ENCODE results near the gene TAF3.

Gene TAF3

DNA sequence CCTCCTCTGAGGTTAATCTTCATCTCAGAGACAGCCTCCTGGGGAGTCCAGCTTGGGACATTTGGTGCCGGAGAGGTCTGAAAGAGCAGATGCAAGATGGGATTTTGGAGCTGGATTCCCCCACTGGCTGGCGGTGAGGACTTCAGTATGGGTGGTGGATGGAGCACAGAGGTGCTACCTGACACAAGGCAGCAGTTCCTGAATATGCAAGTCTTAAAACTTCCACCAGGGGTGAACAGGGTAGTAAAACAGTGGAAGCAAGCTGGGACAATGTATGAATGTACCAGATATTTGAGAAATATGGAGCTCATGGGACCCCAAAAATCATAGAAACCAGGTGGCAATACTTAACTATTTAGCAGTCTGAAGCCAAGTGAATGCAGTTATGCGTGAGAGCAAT lies 4.8 kb upstream of the TAF3 start:
- DNase-seq = no peak

DNA sequence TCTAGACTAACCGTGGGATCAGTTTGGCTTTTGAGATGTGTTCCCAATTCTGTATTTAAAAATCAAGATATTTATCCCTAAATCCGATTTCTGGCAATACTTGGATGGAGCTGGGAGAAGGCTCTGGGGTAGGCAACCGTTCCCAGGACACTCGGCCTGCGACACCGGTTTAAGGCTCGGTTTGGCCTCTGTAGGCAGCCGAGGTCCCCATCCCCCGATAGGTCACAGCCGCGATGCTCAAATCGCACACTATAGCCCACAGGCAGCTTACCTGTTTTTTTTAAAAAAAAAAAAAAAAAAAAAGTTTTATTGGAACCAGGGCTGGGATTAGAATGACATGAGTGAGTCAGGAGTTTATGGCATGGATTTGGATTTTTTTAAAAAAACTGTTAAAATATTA lies 729 bp upstream of the TAF3 start:
- peak in 1 of 3 experiments; percentile 24 for DNase-seq

DNA sequence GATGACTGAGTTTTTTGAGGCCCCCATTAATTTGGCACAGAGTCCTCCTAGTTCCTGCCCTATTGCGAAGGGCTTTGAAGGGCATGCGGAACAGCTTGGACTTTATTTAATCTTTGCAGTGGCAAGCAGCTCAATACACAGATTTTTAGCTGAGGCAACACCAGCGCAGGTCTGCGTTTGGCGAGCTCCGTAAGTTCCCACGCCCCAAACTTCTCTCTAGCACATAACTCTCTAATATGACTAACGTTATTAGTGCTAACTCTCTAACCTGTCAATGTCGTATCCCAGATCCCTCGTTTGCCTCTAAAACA lies 366 bp upstream of the TAF3 start:
- DNase-seq = no peak

DNA sequence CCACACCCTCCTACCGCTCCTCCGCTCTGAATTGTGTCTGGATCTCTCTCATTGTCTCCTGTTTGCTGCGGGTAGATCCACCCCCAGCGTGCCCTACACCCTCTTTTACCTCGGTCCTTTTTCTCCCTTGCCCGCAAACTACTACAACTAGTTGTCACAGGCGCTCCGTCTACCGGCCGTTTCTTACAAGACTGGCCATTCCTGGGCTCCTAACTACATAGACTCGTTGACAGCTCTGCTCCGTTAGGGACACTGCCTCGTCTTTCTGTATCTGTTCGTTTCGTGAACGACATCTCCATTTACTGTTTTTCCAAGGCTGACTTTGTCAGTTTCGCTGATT lies 786 bp downstream of the TAF3 start:
- peak in 2 of 3 experiments; percentile 25 to 30 for DNase-seq

DNA sequence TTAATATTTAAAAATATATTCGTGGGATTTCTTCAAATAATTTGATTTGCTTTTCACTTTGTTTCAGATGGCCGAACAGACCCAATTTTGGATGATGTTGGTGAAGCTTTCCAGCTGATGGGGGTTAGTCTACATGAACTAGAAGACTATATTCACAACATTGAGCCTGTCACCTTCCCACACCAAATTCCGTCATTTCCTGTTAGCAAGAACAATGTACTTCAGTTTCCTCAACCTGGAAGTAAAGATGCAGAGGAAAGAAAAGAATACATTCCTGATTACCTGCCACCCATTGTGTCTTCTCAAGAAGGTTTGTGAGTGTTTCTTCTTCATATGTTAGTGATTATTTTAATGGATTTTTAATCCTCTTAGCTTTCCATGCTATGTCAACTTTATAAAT lies 5.9 kb downstream of the TAF3 start:
- DNase-seq = no peak

DNA sequence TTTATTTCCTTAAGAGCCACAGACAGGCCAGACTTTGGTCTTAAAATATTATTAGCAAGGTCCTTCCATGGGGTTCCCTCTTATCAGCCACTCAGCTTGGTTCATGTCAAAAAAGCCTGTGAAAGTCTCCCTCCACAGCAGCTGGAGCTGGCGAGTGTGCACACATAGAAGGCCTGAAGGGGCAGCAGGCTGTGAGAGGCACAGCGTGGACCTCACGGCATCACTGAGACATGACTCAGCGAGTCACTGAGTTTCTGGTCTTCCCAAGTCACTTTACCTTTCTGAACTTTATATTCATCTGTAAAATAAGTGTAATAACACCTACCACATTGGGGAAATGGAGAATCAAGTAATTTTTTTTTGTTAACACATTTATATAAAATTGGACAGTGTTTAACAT lies 8.7 kb downstream of the TAF3 start:
- DNase-seq = no peak

DNA sequence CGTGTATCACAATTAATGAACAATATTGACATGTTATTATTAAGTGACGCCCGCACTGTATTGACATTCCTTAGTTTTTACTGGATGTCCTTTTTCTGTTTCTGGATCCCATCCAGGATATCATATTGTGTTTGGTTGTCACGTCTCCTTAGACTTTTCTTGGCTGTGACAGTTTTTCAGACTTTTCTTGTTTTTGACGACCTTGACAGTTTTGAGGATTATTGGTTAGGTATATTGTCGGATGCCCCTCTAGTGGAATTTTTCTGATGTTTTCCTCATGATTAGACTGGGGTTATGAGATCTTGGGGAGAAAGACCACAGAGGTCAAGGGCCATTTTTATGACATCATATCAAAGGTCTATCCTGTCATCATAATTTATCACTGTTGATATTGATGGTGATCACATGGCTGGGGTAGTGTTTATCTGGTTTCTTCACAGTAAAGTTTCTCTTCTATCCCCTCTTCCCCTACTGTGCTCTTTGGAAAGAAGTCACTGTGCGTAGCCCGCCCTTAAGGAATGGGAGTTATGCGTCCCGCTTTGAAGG lies 11.1 kb downstream of the TAF3 start:
- DNase-seq = no peak

DNA sequence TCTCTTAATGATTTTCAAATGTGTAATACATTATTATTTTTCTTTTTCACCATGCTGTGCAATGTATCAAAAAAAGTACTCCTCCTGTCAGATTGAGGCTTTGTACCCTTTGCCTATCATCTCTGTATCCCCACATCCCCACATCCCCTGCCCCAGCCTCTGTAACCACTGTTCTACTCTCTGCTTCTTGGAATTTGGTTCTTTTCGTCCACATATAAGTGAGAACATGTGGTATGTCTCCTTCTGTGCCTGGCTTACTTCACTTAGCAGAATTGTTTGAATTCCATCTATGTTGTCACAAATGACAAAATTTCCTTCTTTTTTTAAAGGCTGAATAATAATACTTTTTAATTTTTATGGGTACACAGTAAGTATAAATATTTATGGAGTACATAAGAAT lies 13.8 kb downstream of the TAF3 start:
- no peak for DNase-seq

DNA sequence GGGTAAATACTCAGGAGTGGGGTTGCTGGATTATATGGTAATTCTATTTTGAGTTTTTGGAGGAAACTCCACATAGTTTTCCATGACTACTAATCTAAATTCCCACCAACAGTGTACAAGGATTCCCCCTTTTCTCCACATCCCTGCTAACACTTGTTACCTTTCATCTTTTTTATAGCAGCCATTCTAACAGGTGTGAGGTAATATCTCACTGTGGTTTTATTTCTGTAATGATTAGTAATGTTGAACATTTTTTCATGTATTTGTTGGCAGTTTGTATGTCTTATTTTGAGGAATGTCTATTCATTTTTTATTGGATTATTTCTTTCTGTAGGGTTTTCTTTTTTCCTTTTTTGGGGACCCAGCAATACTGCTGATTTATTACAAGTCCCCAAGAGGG lies 14.9 kb downstream of the TAF3 start:
- no peak for DNase-seq

DNA sequence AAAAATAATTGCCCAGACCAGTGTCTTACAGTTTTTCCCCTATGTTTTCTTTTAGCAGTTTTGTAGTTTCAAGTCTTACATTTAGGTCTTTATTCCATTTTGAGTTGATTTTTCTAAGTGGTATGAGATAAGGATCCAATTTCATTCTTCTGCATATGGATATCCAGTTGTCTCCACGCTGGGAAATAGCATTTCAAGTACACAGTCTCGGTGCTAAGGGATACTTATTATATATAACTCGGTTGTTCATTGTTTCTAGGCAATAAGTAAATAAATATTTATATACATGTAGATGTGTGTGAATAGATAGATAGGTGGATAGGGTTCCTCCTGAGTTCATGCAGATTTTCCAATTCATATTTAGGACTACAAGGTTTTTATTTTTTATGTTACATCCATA lies 16.0 kb downstream of the TAF3 start:
- DNase-seq = no peak

DNA sequence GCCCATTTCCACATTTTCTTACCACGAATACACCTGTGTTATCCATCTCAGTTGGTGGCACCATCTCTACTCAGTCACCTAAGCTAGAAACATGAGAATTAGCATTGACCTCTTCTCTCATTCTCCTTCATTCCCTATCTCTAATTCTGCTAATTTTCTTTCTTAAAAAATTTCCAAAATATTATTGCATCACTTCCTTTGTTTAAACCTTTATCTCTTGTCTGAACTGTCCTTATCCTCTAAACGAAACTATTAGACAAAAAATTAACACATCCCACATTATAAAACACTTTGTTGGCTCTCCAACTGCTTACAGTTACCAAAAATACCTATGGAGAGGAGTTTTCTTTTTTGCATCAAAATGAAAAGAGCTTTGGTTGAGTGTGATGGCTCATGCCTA lies 18.3 kb downstream of the TAF3 start:
- DNase-seq = no peak

DNA sequence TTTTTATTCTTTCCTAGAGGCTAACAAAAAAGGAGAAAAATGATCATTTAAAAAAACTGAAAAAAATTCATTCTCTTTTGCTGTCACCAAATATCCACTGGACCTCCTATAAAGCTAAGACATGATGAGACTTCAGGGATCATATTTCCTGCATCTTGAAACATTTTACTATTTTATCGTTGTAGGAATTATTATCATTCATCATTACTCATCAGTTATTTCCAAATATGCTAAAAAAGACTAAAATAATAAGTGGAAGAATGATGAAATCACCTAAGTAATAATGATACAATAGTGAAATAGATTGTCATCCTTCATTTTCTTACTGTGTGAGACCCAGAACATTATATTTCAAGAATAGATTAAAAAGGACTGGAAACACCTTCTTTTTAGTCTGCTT lies 28.3 kb downstream of the TAF3 start:
- DNase-seq = no peak

DNA sequence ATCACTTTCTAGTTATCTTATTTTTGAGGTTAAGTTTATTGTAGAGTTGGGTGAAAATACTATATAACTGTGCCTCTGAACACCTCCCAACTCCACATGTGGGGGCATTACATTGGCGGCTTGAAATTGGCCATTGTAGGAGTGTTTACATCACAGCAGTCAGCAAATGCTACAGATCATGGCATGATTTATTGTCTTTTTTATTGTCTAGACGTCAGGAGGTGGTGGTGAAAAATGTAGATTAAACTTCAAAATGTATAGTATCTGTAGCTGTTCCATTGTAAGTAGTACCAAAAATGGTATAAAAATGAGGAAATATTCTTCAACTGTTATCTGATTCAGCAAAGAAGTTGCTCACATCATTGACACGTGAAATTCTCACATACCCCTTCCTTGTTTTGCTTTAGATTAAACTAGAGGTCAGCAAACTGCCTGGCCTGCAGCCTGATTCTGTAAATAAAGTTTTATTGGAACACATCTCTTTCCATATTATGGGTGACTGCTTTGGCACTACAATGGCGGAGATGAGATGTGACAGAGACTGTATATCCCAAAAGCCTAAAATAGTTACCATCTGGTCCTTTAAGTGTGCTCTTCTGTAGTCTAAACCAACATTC lies 35.0 kb downstream of the TAF3 start:
- no peak for DNase-seq

DNA sequence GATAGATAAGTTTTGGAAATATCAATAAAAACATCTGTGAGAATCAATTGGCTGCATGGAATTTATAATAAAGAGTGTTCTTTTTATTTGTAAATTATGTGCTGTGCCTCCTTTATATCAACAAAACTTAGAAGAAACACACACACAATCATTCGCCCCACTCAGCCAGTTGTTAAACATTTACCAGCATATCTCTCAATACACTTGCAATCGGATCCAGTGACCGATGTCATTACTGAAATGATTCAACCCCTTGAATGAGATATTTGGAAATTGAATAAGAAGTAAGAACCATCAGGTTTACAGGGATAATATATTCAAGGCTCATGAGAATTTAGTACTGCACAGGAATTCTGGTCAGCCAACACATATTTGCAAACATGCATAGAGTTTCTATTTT lies 35.6 kb downstream of the TAF3 start:
- no peak for DNase-seq

DNA sequence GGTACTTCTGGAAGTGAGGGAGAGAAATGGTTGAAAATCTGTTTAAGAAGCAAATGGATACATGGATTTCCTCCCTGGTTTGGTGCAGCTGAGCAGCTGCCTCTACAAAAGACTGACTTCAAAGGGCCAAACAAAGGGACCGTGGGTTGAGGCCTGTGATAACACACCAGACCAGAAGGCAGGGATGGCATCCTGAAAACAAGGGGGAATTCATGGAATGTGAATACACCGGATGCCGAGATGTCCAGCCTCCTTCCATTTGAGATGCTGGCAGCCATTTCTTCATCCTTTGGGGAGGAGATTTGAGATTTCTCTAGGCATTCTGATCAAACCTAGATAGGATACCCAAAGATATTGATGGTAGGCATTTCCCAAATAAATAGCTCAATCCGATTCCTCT lies 36.9 kb downstream of the TAF3 start:
- no peak for DNase-seq

DNA sequence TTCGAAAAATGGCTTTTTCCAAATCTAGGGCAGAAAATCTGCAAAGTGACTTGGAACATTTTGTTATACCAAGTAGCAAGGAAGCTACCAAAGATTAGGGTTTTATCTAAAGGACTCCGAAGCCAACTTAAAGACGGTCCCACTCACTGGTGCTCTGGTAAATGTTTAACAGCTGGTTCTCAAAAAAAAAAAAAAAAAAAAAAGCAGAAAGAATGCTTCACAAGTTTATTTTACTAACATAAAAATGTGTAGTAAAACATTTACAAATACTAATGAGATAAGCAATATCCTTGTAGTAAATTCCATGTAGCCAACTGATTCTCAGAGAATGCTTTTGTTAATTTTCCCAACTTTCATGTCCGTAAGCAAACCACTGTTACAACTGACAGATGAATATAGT lies 38.4 kb downstream of the TAF3 start:
- no peak for DNase-seq

DNA sequence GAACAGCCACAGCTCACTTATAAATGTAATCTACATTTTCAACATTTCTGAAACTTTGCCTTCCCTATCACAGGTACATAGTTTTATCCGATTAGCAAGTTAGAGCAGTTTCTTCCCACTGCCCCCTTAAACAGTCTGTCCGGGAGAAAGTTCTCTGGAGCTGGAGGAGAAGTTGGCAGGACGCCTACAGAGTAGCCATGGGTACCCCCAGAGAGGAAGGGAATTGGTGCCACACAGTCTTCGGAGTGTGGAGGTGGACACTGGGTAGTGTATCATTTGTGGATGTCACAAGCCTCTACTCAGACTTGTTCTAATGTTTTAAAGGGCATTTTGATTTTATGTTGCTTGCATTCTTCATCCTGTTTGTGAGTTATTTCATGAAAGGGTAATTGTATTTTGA lies 39.0 kb downstream of the TAF3 start:
- no peak for DNase-seq

DNA sequence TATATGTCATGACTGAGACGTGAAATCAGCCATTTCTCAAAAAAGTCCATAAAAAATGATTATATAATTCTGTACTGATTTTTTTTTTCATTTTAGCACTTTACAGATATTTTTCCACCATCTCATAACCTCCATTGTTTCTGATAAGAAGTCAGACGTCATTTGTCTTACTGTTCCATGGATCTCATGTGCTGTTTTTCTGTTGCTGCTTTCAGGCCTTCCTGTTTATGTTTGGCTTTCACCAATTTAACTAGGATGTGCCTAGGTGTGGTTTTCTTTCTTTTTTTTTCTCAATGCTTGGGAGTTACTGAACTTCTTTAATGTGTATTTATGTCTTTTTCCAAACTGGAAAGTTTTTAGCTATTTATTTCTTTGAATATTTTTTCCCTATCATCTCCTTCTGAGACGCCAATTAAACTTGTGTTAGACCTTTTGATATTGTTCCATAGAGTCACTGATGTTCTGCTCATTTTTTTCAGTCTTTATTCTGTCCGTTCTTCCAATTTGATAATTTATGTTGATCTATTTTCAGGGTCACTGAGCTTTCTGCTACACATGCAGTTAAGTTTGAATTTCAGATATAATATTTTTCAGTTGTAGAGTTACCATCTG lies 43.3 kb downstream of the TAF3 start:
- no peak for DNase-seq

DNA sequence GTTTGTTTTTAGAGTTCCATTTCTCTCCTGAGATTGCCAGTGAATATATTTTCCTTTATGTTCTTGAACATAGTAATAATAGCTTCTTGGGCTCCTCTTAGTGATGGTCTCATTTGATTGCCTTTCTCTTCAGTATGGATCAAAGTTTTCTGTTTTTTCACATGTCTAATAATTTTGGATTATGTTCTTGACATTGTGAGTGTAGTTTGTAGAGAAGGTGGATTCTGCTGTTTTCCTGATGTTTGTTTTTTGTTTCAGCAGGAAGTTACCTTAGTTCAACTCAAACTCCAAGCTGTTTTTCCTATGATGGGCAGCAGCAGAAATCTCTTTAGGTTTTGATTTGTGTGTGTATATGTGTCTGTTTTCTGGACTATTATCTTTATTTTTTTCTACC lies 43.8 kb downstream of the TAF3 start:
- DNase-seq = no peak

DNA sequence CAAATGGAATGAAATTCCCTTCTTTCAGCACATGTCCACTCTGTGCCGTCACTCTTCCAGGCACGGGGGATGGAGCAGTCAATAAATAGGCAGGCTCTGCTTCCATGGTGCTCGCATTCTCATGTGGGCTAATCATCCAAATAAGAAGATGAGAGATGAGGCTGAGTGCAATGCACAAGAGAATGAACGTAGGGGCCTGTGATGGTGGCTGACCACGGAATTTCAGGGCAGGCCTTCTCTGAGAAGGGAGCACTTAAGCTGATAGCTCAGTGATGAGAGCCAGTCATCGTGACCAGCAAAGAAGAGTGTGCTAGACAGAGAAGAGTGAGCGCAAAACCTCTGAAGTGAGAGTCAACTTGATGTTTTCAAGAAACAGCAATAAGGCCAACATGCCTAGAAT lies 47.9 kb downstream of the TAF3 start:
- DNase-seq = no peak

DNA sequence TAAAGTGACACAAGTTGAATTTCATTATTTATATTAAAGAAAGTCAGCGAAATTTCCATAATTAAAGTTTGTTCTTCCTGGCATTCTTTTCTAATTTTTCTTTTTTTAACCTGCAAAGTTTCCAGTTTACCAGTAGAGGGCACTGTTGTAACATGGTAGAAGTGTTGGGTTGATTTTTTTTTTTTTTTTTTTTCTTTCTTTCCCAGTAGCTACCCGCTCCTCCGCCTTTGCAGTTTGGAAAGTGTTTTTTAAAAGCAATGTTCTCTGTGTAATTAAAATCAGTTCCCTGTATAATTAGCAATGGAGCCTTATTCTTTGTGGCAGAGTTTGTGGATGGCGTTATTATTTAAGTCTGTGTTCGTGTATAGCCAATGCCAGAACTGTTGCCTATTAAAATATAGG lies 53.7 kb downstream of the TAF3 start:
- DNase-seq = peak in 2 of 3 experiments; percentile 14 to 46

DNA sequence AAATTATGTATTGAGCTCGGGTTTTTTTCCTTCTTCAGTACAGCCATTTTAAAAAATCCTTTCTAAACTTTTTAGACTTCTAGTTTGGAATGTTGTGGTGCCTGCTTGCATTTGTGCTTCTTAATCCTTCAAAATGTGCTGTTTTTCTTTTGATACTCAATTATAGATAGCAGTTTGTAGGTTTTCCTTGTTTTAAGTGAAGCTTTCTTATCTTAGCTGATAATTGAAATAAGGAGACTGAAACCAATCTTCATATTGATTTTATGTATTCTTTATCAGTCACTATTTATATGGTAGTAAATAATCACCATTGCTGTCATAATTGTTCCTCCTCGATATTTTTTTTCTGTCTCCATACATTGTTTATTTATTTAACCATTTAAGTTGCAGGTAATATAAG lies 56.6 kb downstream of the TAF3 start:
- no peak for DNase-seq

DNA sequence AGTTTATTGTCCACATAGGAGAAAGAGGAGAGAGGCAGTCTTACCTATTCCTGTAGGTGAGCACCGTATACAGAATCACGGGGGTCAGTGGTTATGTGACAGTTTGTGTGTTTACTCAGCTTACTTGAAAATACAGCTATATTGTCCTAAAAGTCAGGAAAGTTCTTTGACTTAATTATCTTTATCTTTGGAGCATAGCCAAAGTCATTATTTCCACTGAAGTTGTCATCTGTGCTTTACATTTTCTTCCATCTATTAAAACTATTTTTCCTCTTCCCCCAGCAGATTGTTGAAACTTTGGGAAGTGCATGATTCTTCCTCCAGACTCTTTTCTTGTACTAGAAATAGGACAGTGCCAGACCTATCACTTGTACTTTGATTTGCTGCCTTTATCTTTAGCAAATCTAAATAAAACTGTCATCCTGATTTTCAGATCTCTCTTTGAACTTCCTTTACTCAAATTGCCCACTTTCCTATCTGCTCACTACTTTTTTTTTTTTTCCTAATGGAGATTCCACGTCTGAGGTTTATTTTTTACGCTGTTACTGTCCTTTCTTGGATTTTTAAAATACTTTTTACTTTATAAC lies 58.3 kb downstream of the TAF3 start:
- no peak for DNase-seq

DNA sequence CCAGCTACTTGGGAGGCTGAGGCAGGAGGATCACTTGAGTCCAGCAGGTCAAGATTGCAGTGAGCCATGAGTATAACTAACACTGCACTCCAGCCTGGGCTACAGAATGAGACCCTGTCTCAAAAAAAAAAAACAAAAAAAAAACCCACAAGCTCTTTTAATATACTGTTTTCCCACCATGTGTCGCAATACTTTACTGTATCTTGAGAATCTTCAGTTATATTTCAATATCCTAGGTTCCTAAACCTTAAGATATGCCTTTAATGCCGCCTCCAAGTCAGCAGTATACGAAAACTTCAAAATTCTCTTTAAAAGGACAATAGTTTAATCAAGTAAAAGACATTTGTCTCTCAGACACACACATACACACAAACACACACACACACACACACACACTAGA lies 62.8 kb downstream of the TAF3 start:
- no peak for DNase-seq

DNA sequence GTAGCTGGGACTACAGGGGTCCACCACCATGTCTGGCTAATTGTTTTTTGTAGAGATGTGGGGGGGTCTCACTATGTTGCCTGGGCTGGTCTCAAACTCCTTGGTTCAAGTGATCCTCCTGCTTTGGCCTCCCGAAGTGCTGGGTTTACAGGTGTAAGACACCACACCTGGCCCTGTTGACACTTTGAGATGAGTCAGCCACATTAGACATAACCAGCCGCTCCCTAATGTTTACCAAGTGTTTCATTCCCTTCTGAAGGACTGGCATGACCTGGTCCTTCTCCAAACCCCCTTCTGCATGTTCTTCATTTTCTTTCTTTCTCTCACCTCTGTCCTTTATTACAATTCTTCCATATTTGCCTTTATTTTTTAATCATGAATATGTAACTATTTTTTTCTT lies 67.8 kb downstream of the TAF3 start:
- DNase-seq = no peak

All from NCI-H1417 (cell line).